K562 (cell line): ENCODE data around the gene LRCOL1. TPM values are rescaled to one million over a fixed set of nuclear protein-coding genes. Genes with fewer than 3 reads are reported as not detected.

Experiments used
- CBX2 ChIP-seq: fragments of 200-600 bp; sonication (generic); IDR thresholded peaks from one replicate; pipeline ENCODE4 v1.6.1; 2012; ENCODE audit warnings: mild to moderate bottlenecking, low read length, inconsistent platforms; ENCODE audit not compliant: insufficient read depth, poor library complexity, severe bottlenecking
- FOXK2 ChIP-seq, 2 experiments: fragments of 450-650 bp; IDR thresholded peaks in 1 of 2; conservative IDR thresholded peaks in 1 of 2; 2 replicates each; pipeline ENCODE4 v1.6.1; 2016; ENCODE audit warnings: low read depth in 2 of 2, mild to moderate bottlenecking in 1 of 2
- GTF2A2 ChIP-seq: IDR thresholded peaks from 2 replicates; pipeline ENCODE4 v1.6.1; 2016; ENCODE audit warnings: mild to moderate bottlenecking, missing genetic modification characterization, missing compliant biosample characterization
- HMGN3 ChIP-seq: IDR thresholded peaks from 2 replicates; pipeline ENCODE4 v1.6.1; 2011; ENCODE audit warnings: borderline replicate concordance, low read depth, mild to moderate bottlenecking, mixed read lengths, low read length; ENCODE audit not compliant: insufficient read length; ENCODE audit errors: extremely low read depth
- IRF2 ChIP-seq: sonication (generic); formaldehyde crosslinking; IDR thresholded peaks from 2 replicates; pipeline ENCODE4 v1.8.1; 2022; ENCODE audit warnings: mild to moderate bottlenecking, missing genetic modification reagents
- MTA3 ChIP-seq: fragments of 450-650 bp; formaldehyde crosslinking; IDR thresholded peaks from 2 replicates; pipeline ENCODE4 v1.6.1; 2017; ENCODE audit warnings: mild to moderate bottlenecking, borderline replicate concordance
- MTF1 ChIP-seq: fragments of 250-450 bp; sonication (Bioruptor Pico); IDR thresholded peaks from 2 replicates; pipeline ENCODE4 v1.9.0; 2021; ENCODE audit warnings: moderate library complexity, mild to moderate bottlenecking, inconsistent platforms, borderline replicate concordance
- PHF8 ChIP-seq: fragments of 200-600 bp; sonication (generic); IDR thresholded peaks from 2 replicates; pipeline ENCODE4 v1.6.1; 2012; ENCODE audit warnings: mixed run types, mild to moderate bottlenecking, inconsistent platforms, low read length, moderate library complexity, borderline replicate concordance
- POLR2H ChIP-seq: IDR thresholded peaks from 2 replicates; pipeline ENCODE4 v1.6.1; 2016; ENCODE audit warnings: missing genetic modification characterization, low read depth, mild to moderate bottlenecking, control low read depth, missing compliant biosample characterization, moderate library complexity
- RBM22 ChIP-seq: fragments of 200-400 bp; formaldehyde crosslinking; IDR thresholded peaks from 2 replicates; pipeline ENCODE4 v1.6.1; 2018; ENCODE audit warnings: low read length, low read depth; ENCODE audit not compliant: poor library complexity, severe bottlenecking
- SREBF2 ChIP-seq: sonication (generic); formaldehyde crosslinking; IDR thresholded peaks from 2 replicates; pipeline ENCODE4 v1.4.0; 2020; ENCODE audit warnings: mild to moderate bottlenecking, missing genetic modification reagents
- ZNF3 ChIP-seq: fragments of 250-450 bp; sonication (Bioruptor Pico); IDR thresholded peaks from 2 replicates; pipeline ENCODE4 v1.5.0; 2021; ENCODE audit warnings: mild to moderate bottlenecking, moderate library complexity
- ZNF408 ChIP-seq: fragments of 250-450 bp; sonication (Bioruptor Pico); IDR thresholded peaks from 2 replicates; pipeline ENCODE4 v1.4.0; 2020; ENCODE audit warnings: low read depth, mild to moderate bottlenecking, moderate library complexity
- ZNF707 ChIP-seq: fragments of 250-450 bp; sonication (Bioruptor Pico); conservative IDR thresholded peaks from 2 replicates; pipeline ENCODE4 v1.8.0; 2022; ENCODE audit warnings: inconsistent platforms, mild to moderate bottlenecking, moderate library complexity
- ZZZ3 ChIP-seq: fragments of 450-650 bp; IDR thresholded peaks from 2 replicates; pipeline ENCODE4 v1.6.1; 2016; ENCODE audit warnings: antibody characterized with exemption, mild to moderate bottlenecking, moderate library complexity
- polyA plus RNA-seq, 8 experiments: library from polyadenylated mRNA; depleted of rRNA in 4 of 8; stranded (reverse) in 5 of 8; unstranded in 3 of 8; fragments of >200 nt; fragmentation: Nextera tagmentation in 2 of 8; fragmentation: Illumina TruSeq in 1 of 8; extraction: Ambion mirVana in 2 of 8; extraction: Trizol in 1 of 8; gene quantifications; 2 replicates each; pipeline versions ENCODE4 v1.2.1 to v1.2.3, GENCODE V29; 2011 to 2014; ENCODE audit warnings: inconsistent platforms in 1 of 8, missing spikeins in 1 of 8
- total RNA-seq, 7 experiments: library from RNA; depleted of rRNA in 6 of 7; stranded (reverse); fragments of >200 nt in 6 of 7; fragmentation: Illumina TruSeq in 2 of 7; extraction: Trizol in 2 of 7; gene quantifications; 2 replicates each; pipeline versions ENCODE4 v1.2.1 to v1.2.3, GENCODE V29; 2011 to 2021; ENCODE audit warnings: low replicate concordance in 1 of 7
- TF ChIP-seq, protein P1 (sequence below): sonication (generic); formaldehyde crosslinking; IDR thresholded peaks from 2 replicates; pipeline ENCODE4 v1.8.0; 2023; ENCODE audit warnings: mild to moderate bottlenecking, missing genetic modification reagents
- TF ChIP-seq, protein P2 (sequence below): sonication (generic); formaldehyde crosslinking; IDR thresholded peaks from 2 replicates; pipeline ENCODE4 v1.8.1; 2023; ENCODE audit warnings: mild to moderate bottlenecking, missing genetic modification reagents
- TF ChIP-seq, protein P3 (sequence below): sonication (generic); formaldehyde crosslinking; IDR thresholded peaks from 2 replicates; pipeline ENCODE4 v1.8.0; 2022; ENCODE audit warnings: mild to moderate bottlenecking, missing genetic modification reagents
- TF ChIP-seq, protein P4 (sequence below): fragments of 450-650 bp; conservative IDR thresholded peaks from 2 replicates; pipeline ENCODE4 v1.6.1; 2016; ENCODE audit warnings: missing genetic modification characterization, low read depth, mild to moderate bottlenecking, control low read depth, missing compliant biosample characterization

Gene LRCOL1
- total and polyA plus RNA-seq, 9 of the 15 experiments (the other 6 are each of a cell fraction or from before 2014, with no cell fraction given), result not detected

DNA sequence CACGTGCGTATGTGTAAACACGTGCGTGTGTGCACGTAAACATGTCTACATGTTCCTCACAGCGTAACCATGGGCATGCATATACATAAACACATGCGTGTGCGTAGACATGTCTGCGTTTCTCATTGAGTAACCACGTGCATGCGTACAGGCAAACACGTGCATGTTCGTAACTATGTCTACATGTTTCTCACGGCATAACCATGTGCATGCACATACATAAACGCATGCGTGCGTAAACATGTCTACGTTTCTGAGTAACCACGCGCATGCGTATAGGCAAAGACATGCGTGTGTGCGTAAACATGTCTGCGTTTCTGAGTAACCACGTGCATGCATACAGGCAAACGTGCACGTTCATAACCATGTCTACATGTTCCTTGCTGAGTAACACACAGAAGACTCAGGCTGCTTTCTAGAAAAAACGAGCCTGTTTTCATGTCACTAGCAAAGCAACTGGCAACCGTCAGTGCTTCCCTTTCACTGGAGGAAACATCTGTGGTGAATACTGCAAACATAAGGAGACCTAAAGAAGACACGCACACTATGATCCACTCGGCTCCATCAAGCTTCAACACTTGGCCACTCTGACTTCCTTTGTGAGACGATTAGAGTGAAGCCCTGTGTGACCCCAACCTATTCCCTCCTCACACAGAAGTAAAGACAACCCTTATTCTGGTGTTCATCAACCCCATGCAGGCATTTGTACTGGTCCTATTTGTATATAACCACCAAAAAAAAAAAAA, 47.9 kb upstream of the LRCOL1 start (continued):
- TF ChIP-seq SREBF2 (CRISPR knock-in tag) (no peak), FOXK2 (conservative IDR thresholded peaks at IDR 0.05 in 1 of 2, IDR thresholded peaks at IDR 0.05 in 1 of 2; ENCODE audit: low read depth in 2 of 2) (no peak), IRF2 (CRISPR knock-in tag) (no peak), ZNF408 (CRISPR knock-in tag) (peak; percentile 59), MTA3 (no peak), CBX2 (no peak), ZNF3 (CRISPR knock-in tag) (no peak), ZNF707 (CRISPR knock-in tag) (0 out of 2 replicates have a peak, but pooled peaks have one; percentile 41), RBM22 (no peak), GTF2A2 (tag) (no peak), POLR2H (tag) (no peak), ZZZ3 (no peak), HMGN3 (no peak), MTF1 (CRISPR knock-in tag) (0 out of 2 replicates have a peak, but pooled peaks have one; percentile 10), PHF8 (no peak)
- TF ChIP-seq, protein P1, sequence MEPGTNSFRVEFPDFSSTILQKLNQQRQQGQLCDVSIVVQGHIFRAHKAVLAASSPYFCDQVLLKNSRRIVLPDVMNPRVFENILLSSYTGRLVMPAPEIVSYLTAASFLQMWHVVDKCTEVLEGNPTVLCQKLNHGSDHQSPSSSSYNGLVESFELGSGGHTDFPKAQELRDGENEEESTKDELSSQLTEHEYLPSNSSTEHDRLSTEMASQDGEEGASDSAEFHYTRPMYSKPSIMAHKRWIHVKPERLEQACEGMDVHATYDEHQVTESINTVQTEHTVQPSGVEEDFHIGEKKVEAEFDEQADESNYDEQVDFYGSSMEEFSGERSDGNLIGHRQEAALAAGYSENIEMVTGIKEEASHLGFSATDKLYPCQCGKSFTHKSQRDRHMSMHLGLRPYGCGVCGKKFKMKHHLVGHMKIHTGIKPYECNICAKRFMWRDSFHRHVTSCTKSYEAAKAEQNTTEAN (CRISPR knock-in tag), result no peak
- TF ChIP-seq, protein P2, sequence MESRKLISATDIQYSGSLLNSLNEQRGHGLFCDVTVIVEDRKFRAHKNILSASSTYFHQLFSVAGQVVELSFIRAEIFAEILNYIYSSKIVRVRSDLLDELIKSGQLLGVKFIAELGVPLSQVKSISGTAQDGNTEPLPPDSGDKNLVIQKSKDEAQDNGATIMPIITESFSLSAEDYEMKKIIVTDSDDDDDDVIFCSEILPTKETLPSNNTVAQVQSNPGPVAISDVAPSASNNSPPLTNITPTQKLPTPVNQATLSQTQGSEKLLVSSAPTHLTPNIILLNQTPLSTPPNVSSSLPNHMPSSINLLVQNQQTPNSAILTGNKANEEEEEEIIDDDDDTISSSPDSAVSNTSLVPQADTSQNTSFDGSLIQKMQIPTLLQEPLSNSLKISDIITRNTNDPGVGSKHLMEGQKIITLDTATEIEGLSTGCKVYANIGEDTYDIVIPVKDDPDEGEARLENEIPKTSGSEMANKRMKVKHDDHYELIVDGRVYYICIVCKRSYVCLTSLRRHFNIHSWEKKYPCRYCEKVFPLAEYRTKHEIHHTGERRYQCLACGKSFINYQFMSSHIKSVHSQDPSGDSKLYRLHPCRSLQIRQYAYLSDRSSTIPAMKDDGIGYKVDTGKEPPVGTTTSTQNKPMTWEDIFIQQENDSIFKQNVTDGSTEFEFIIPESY (CRISPR knock-in tag), result no peak
- TF ChIP-seq, protein P3, sequence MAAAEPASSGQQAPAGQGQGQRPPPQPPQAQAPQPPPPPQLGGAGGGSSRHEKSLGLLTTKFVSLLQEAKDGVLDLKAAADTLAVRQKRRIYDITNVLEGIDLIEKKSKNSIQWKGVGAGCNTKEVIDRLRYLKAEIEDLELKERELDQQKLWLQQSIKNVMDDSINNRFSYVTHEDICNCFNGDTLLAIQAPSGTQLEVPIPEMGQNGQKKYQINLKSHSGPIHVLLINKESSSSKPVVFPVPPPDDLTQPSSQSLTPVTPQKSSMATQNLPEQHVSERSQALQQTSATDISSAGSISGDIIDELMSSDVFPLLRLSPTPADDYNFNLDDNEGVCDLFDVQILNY (CRISPR knock-in tag), result no peak
- TF ChIP-seq, protein P4, sequence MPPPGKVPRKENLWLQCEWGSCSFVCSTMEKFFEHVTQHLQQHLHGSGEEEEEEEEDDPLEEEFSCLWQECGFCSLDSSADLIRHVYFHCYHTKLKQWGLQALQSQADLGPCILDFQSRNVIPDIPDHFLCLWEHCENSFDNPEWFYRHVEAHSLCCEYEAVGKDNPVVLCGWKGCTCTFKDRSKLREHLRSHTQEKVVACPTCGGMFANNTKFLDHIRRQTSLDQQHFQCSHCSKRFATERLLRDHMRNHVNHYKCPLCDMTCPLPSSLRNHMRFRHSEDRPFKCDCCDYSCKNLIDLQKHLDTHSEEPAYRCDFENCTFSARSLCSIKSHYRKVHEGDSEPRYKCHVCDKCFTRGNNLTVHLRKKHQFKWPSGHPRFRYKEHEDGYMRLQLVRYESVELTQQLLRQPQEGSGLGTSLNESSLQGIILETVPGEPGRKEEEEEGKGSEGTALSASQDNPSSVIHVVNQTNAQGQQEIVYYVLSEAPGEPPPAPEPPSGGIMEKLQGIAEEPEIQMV (tag), result no peak
